Stimulated activated CD4-positive, alpha-beta T cell treated with anti-CD3 and anti-CD28 coated beads, TNF-alpha, amount 100 ng/mL, for 24 hours (primary cell): ENCODE results near the gene FBXO33.

Source experiments
- DNase-seq, 3 experiments: peaks; one replicate each; pipeline ENCODE4 v3.0.0-alpha.2; 2020; ENCODE audit warnings: low read depth in 3 of 3

FBXO33 gene

DNA sequence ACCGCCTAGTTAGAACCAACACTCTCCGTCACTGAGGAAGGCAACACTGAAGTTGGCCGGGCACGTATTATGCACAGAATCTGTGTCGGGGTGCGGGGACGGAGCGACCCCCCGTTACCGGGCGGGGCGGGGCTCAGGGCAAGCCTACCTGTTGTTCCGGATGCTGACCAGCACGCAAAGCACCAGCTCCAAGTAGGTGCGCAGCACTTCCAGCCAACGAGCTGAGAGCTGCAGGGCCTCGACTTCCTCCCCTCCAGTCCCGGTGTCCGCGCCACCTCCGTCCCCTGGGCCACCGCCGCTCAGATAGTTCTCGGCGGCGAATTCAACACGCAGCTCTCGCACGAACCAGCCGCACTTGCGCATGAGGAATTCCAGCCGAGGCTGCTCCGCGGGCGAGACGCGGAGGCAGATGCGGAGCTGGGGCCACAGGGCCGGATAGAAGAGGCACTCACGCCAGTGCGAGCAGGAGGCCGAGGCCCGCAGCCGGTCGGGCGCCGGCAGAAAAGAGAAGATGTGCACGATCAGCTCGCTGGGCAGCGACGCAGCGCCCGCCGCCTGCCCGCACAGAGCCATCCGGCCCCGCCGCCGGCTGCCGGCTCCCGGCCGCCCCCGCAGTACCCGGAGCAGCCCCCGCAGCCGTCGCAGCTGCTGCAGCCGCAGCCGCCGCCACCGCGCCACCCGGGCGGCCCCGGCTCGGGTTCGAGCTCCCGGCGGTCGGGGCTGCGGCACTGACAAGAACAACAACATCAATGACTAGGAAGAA lies 636 bp downstream of the FBXO33 start:
- peak; percentile 7 to 40 (median 9) for DNase-seq

DNA sequence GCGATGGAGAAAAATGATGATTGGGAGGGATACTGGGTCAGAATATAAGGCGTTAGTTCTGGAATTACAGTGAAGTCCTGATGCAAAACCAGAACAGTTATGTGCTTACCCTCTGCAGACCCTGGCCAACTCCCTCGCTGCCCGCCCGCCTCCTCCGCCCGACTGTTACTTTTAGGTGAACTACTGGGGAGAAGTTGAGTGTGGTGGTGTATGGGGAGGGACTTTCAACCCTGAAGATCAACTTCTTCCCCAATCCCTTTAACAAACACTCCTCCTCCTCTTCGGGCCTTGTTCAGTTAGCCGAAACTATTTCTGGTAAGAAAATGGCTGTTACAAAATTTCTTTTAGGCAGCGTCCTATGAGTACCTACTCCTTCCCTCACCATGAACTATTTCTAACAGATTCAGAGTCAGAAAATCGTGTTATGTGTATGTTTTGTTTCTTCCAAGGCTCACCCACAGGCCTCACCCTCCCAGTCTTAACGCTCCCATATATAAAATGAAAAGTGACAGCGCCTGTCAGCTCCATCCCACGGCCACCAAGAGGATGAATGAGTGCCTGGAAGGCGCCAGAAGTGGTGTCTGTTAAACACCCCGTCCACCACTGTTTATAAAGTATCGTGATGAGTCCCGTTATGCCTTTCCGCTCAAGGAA lies 1.3 kb downstream of the FBXO33 start:
- no peak for DNase-seq

DNA sequence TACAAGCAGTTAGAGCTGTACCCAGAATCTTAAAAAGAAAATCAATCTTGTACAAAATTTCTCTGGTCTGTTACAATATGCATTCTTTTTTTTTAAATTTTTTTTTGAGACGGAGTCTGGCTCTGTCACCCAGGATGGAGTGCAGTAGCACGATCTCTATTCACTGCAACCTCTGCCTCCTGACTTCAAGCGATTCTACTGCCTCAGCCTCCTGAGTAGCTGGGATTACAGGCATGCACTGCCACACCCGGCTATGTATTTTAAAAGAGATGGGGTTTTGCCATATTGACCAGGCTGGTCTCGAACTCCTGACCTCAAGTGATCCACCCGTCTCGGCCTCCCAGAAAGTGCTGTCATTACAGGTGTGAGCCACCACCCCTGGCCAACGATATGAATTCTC lies 4.1 kb downstream of the FBXO33 start:
- DNase-seq, result no peak

- DNase-seq, result no peak
These were observed 5.6 kb downstream of the FBXO33 start for GRCh38 chr14:39426605-39427004.

- no peak for DNase-seq
These were observed 6.3 kb downstream of the FBXO33 start for GRCh38 chr14:39425947-39426346.

GRCh38 chr14:39423793-39424192 lies 8.4 kb downstream of the FBXO33 start:
- no peak for DNase-seq

DNA sequence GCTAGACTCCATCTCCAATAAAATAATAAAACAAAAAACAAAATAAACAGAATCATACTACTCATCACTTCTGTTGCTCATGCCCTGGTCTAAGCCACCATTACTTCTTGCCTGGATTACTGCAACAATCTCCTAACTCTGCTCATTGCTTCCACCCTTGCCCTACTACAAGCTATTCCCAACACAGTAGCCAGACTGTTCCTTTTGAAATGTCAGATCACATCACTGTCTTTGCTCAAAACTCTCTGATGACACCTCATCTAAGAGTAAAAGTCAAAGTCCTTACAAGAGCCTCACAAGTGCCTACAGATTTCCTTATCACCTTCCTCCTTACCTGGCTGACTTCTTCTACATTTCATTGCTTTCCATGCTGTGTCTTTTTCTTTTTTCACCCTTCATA lies 10.0 kb downstream of the FBXO33 start:
- DNase-seq, result no peak

GRCh38 chr14:39419272-39419671 lies 13.0 kb downstream of the FBXO33 start:
- DNase-seq, result no peak

GRCh38 chr14:39417014-39417413 lies 15.2 kb downstream of the FBXO33 start:
- DNase-seq, result no peak

DNA sequence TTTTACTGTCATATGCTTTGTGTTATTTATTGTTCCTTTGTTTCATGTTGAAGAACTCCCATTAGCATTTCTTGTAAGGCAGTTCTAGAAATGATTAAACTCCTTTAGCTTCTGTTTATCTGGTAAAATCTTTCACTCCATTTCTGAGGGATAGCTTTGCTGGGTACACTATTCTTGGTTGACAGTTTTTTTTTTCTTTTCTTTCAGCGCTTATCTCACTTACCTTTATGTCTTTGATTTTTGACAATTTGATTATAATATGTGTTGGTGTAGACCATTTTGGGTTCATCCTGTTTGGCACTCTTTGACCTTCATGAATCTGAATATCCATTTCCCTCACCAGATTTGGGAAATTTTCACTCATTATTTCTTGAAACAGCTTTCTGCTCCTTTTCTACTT lies 16.2 kb downstream of the FBXO33 start:
- no peak for DNase-seq

DNA sequence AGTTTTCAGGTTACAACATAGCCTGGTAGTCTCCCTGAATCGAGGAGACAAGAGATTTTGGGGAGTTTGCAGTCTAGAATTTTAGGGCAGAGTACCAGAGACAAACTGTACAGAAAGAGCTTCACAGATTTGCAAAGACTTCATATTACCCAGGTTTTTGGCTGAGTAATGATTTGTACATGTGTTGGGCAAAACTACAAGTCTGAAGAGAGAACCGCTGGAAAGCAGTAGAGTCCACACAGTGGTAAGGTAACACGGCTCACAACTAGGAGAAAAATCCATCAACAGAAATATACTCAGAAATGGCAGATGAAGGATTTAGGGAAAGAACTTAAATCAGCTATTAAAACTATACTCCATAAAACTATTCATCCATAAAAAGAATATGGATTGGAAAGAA lies 25.7 kb downstream of the FBXO33 start:
- no peak for DNase-seq

GRCh38 chr14:39398382-39398781 lies 33.9 kb downstream of the FBXO33 start:
- DNase-seq, result no peak

- no peak for DNase-seq
These were observed 35.8 kb downstream of the FBXO33 start for GRCh38 chr14:39396448-39396847.

DNA sequence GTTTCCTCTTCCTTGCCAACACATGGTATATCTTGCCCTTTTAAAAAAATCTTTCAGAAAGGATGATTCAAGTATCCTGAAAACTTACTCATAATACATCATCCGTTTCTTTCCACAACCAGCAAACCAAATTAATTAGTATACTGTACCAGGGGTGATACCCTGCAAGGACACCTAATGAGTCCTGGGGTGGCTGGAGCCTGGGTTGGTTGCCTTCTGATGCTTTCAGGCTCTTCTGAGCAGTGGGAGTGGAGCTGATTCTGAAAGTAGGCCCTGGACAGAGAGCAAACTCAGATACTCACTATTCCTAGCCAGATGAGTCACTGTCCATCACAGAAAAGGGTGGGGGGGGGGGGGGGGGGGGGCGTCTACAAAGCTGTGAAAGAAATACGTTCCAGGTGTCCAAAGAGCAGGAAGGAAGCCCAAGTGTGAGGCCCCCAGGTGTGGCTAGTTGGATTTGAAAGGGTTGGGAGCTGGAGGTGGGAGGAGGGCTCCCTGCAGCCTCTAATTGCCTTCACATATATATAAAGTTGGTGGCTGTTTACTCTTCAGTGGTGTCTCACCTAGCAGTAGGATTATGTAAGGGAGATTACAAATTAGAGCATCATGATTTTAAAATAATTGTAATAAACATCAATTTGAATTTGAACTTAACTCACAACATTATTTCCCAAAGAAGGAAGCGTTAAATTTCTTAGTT lies 36.5 kb downstream of the FBXO33 start:
- no peak for DNase-seq

DNA sequence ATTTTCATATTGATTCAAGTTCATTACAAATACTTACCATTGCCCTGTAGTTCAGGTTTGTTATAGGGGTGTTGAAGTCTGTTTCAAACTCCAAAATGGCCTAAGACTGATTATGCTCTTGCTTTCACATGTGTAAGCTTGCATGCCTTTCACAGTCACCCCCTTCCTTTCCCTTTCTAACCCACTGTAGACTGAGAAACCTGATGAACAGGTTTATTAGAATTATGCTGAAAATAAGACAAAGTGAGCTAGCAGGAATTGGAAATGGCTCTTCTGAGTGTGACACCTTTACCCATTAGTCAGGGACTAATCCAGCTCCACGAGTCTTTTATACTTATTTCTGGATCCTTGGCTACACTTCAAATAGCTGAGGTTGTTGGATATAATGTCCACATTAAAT lies 38.9 kb downstream of the FBXO33 start:
- DNase-seq, result no peak

DNA sequence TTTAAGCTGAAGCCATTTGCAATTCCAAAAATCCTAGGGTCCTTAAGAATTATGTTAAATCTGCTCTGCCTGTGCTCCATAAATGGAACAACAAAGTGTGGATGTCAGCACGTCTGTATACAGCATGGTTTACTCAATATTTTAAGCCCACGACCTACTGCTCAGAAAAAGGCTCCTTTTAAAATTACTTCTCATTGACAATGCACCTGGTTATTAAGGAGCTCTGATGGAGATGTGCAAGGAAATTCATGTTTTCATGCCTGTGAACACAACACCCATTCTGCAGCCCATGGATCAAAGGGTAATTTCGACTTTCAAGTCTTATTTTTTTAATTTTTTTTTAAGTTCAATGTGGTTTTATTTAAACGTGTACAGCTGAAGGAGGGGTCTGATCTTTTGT lies 48.1 kb downstream of the FBXO33 start:
- DNase-seq, result no peak

GRCh38 chr14:39383741-39384140 lies 48.5 kb downstream of the FBXO33 start:
- DNase-seq, result no peak

- no peak for DNase-seq
These were observed 49.1 kb downstream of the FBXO33 start for GRCh38 chr14:39383026-39383660.

GRCh38 chr14:39382463-39382862 lies 49.8 kb downstream of the FBXO33 start:
- DNase-seq, result no peak

- no peak for DNase-seq
These were observed 50.9 kb downstream of the FBXO33 start for GRCh38 chr14:39381366-39381765.

DNA sequence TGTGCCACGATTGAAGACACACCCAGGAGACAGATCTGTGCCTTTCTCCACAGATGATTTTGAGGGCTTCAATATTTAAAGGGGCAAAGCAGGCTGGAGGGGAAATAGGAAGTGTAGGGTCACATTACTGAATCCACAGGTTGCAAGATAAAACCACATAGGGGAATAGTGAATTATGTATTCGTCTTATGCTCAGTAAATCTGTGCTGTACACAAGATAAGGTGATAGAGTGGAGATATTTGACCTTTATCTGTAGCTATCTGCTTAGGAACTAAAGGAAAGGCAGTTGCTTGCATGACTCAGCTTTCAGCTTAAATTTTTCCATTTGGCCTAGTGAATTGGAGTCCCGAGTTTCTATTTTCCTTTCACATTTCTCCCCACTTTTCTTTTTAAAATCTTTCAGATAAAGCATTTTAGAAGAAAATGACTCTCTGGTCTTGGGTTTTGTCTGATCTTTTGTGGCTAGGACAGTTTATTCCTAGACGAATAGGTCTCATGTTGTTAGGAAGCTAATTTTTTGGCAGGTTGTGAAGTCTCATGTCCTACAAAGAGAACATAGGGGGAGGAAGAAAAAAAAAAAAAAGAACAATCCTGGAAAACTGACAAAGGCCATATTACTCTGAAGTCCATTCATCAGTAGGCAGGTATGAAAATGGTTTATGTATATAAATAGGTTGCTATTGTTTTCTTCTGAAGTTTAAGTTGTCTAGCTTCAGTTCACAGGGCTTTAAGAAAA lies 55.4 kb downstream of the FBXO33 start:
- DNase-seq, result no peak

DNA sequence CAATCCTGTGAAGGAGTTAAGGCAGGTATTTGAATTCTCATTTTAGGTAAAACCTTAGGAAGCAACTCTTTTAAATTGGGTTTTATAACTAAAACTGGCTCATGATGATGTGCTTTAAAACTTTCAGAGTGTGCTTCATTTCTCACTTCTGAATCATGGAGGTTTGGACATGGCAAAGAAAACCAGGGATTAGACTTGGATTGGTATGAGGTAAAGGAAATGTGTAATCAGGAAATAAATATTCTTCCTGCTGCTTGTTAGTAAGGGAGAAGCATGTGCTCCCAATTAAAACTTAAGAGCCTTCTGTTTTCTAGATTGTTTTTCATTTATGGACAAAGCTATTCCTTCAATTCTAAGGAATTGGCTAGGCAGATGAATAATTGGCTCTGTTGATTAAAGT lies 57.4 kb downstream of the FBXO33 start:
- no peak for DNase-seq
